HG03196 (cell line): Measurements from ENCODE around the gene RNF8.
A peak's percentile ranks its signal among the peaks of the same experiment; 100 is the strongest.
"Not testable (repeated sequence)": the region's sequence is repeated elsewhere in the genome, so short reads cannot be mapped to it uniquely, and the experiment has no call there.

Experiments
- ATAC-seq: cut with Tn5 transposase; IDR thresholded peaks from one replicate; pipeline ENCODE4 v1.9.1; 2021; ENCODE audit not compliant: unreplicated experiment

The RNF8 gene, protein sequence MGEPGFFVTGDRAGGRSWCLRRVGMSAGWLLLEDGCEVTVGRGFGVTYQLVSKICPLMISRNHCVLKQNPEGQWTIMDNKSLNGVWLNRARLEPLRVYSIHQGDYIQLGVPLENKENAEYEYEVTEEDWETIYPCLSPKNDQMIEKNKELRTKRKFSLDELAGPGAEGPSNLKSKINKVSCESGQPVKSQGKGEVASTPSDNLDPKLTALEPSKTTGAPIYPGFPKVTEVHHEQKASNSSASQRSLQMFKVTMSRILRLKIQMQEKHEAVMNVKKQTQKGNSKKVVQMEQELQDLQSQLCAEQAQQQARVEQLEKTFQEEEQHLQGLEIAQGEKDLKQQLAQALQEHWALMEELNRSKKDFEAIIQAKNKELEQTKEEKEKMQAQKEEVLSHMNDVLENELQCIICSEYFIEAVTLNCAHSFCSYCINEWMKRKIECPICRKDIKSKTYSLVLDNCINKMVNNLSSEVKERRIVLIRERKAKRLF

DNA sequence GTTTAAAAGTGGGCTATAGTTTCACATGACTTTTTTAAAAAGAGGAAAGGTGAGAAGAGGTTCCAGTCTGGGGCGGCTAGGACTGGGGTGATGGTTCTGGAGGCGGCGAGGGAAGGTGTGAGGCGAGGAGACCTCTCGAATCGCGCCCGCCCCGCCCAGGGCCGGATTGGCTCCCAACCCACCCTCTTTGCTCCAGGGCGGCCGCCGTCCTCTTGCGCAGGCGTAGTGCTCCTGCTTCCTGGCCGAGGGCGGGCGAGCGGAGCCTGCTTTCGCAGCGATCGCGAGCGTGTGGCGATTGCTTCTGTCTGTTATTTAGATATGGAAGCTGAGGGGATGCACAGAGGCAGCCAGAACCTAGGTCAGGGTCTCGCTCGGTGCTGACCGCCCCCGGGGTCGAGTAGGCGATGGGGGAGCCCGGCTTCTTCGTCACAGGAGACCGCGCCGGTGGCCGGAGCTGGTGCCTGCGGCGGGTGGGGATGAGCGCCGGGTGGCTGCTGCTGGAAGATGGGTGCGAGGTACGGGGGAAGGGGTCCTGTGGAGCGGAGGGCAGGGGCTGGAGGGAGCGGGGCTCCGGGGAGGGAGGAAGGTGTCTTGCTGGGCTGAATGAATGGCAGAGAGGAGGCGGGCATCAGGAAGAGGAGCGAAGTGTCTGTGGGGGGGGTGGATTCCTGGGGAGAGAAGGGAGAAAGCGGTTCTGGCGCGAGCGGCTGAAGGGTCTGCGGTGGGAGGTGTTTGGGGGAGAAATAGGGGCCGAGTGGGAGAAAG is at the start of gene RNF8:
RNF8 (plus strand) TSS at position 223 of the 765 bp plus-strand sequence; CDS start at position 405, 182 bp downstream.
- peak; percentile 88 for ATAC-seq

DNA sequence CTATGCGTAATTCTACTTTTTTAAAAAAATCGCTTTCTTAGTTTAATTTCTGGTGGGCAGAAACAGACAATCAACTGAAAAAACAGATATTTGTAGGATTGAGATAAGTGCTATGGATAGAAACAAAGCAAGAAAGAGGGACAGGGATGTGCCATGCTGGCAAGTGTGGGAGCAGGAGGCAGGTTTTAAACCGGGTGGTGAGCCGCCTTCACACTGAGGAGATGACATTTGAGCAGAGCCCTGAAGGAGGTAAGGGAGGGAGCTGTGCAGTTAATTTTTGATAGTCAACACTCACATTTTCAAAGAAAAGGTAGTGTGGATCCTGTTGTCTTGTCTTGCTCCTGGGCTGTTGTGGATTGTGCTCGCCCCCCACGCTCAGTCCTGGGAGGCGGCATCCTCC is 49.0 kb upstream of the RNF8 start:
- no peak for ATAC-seq

DNA sequence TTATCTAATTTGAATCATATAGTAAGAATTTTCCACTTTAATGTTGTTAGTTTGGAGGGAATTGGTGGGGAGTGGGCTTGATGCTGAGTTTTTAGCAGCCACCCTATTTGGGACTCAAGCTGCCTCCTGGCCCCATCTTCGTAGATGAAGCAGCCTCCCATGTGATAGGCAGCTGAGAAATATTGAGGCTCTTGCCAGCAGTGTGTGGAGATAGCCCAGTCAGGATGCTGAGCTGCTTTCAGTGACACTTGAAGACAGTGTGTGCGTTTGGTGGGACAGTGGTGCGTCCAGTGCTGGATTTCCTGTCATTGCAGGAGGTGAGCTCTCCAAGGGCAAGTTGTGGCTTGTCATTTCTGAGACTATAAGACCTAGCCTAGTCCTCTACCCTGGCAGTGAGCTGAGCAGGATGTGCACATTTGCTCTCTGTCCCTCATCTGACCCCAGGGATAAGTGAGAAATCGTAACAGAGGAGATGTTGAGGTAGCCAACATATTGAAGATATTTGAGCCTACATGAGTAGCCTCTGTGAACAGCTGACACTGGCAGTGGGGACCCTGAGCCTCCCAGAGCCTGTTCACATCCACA is 47.9 kb upstream of the RNF8 start:
- no peak for ATAC-seq

DNA sequence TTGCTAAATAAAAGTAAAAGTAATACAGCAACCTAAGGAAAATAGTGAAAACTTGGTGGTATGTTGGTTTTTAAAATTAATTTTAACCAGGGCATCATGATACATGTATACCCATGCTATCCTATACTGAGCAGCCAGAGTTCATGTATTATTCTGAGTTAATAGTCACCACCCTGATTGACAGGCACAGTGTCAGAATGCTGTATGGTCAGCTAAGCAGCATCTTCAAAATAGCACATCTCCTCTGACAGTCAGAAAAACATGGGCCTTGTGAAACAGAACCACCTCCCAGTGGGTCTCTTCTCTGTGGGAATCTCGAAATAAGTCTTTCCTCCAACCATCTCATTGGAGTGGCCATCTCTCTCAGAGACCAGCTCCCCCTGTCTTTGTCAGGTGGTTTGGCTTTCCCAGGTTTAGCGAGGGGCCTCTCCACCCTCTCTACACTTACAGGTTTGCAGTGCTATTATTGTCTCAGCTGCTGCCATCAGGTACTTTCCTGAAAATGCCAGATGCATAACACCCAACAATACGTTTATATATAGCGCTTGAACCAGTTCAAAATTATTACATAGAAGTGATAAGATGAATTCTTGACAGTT is 47.1 kb upstream of the RNF8 start:
- no peak for ATAC-seq

DNA sequence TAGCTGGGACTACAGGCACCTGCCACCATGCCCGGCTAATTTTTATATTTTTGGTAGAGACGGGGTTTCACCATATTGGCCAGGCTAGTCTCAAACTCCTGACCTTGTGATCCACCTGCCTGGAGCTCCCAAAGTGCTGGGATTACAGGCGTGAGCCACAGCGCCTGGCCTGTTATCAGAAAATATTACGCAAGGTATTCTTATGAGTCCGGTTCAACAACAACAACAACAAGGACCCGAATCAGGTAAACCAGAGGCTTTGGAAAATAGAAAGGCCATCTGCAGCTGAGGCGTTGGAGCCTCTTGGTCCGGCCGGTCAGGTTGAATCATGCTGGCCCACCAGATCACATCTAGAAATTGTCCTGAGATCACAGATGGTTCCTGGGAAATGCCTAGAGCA is 46.3 kb upstream of the RNF8 start:
- ATAC-seq, result not testable (repeated sequence)

DNA sequence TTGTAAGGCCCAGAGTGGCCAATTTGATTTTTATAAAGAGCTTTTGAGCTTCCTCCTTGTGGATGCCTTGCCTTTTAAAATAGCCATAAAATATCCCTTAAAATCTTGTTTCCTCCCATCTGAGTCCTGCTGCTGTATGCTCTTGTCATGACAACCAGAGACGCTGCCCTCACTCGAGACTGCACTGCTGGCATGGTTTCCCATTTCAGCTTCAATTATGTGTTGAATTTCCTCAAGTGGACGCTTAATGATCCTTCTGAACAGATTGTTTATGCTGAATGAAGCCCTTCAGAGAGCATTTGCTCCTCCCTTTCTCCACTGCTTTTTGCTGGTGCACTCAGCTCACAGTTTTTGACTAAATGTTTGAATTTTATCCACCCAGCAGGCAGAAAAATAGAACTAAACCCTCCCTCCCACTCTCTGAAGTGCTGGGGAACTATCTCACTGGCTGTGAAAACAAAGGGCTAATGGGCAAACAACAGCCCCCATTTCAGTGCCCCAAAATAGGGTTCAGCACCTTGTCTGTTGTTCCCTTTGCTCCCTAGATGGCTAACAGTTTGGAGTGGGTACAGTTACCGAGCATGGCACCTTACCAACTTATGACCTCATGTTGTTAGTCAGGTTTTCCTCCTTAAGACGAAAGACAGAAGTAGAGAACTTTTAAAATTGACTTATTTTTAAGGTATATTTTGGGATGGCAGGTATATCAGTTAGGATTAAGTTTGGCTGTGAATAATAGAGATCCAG is 45.5 kb upstream of the RNF8 start:
- no peak for ATAC-seq

DNA sequence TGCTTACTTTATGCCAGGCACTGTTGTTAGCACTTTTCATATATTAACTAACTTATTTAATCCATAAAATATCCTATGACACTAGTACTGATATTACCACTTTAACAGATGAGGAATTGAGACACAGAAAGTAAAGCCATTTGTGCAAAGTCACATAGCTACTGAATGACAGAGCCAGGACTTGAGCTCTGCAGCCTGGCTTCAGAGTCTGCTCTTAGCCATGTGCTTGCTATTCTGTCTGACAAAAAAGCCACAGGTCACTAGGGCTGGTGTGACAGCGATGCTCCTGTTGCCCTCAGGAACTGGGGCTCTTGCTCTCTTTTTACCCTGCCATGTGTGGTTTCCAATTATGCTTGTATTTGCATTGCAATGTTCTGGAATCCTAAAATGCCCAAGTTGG is 44.7 kb upstream of the RNF8 start:
- no peak for ATAC-seq

DNA sequence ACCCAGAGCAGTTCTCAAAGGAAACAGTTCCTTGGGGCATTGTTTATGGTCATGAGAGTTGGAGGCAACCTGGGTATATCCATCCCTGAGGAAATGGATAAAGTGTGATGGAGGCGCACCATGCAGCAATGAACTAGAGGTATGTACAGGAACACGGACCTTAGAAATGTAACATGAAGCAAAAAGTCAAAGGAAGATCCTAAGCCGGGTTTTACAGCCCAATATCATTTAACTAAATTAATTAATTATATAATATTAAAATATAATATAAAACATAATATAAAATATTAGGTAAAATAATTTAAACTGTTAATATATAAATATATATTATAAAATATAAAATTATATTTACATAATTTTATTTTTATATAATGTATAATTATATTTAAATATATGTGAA is 44.1 kb upstream of the RNF8 start:
- no peak for ATAC-seq

DNA sequence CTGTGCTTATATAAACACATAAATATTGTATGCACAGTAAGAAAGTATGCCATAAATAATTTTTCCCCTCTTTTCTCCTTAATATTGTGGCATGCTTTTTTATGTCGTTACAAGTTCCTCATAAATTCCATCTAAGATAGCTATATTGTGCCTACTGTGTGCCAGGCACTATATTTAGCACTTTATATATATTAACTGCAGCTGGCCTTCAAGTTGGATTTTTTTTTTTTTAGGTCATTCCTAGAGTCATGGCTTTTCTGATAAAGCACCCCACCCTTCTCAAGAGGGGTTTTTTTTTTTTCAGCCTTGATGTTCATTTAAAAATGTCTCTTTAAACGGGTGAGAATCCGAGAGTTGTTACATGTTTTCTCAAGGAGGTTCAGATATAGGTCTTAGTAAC is 42.8 kb upstream of the RNF8 start:
- ATAC-seq, result no peak

DNA sequence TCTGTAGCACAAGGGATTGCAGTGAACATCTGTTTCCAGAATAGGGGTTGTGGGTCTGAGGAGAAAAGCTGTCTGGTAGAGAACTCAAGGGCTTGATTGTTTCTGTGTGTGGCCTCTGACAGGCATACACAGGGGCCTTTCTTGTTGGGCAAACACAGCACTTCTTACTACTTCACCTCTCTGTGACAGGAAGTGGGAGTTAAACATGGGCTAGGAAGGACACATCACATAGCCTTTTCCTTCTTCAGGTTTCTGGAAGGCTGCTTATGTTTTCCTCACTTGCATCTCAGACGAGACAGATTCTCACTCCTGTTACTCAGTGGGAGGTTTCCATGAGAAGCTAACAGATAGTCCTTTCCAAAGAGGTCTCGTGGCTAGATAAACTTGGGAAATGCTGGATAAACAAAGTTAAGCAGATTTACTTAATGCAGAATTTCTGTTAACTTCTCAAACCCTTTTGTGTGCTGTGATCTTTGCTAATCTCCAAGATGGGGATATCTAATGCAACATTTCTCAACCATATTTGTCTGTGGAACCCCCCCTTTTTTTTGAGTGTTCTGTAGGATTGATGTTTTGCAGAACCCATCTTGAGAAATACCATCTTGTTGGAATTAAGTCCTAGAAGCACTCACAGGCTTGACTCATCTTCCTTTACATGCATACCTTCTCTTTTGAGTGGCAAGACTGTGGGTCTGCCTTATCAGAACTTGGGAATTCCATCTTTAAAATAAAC is 41.9 kb upstream of the RNF8 start:
- ATAC-seq, result no peak

DNA sequence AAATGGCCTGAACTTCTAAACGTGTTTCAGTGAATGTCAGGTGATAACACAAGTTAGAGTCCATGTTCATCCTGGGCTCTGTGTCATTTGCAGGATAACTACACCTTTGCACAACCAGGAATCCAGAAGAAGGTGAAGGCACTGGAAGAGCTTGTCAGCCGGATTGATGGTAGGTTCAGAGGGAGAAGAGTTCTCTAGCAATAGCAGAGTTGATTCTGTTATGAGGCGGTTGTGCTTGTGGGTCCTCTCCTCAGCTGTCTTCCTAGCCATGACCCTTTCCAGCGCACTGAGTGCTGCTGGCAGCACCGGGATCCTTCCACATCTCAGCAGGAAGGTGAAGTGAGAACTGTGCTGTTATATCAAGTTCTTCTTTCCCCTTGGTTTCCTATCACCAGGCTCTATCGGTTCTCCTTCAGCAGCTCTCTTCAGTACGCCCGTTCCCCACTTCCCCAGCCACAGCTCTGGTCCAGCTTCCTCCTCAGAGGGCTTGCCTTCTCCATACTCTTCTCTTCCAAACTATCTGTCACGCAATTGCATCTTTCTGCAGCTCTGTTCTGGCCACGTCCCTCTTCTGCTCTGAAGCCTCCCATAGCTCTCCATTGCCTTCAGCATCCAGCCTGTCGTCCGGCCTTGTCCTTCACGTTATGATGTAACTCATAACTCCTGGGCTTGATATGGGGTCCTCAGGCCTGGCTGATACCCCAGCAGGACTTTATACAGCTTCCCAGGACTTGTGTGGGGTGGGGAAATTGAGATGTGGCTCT is 39.9 kb upstream of the RNF8 start:
- no peak for ATAC-seq

DNA sequence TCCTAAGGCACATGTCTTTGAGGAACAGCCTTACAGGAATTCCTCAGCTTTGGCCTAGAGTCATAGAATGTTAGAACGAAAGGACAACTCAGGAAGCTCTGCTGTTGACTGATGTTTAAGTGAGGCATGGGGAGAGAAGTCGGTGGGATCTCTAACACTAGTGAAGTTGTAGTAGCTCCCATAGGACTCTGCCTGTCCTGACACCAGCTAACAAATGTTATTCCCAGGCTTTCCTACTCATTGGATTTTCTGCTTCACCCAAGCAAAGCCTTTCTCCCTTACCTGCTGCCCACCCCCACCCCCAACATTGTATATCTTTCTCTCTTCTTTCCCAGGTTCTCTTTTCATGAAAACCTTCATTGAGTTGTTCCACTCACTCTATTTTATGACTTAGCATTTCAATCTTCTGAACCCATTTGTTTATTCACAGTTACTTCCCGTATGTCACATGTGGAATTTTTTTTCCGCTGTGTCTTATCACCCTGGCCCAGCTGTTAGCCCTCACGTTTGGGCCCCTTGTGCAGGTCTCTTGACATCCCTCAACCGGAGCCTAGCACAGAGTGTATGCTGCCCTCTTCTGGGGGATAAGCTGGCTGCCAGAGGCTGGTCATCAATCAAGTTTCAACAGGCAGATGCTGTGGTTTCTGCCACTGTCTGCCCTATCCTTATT is 39.2 kb upstream of the RNF8 start:
- ATAC-seq, result no peak

DNA sequence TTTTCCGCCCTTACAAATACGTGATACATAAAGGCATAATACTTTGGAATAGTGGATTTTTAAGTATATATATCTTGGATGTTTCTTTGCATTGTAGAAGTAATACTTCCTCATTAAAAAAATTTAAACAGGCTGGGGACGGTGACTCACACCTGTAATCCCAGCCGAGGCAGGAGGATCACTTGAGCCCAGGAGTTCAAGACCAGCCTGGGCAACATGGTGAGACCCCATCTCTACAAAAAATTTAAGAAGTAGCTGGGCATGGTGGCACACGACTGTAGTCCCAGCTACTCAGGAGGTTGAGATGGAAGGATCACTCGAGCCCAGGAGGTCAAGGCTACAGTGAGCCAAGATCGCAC is 38.6 kb upstream of the RNF8 start:
- ATAC-seq, result no peak

DNA sequence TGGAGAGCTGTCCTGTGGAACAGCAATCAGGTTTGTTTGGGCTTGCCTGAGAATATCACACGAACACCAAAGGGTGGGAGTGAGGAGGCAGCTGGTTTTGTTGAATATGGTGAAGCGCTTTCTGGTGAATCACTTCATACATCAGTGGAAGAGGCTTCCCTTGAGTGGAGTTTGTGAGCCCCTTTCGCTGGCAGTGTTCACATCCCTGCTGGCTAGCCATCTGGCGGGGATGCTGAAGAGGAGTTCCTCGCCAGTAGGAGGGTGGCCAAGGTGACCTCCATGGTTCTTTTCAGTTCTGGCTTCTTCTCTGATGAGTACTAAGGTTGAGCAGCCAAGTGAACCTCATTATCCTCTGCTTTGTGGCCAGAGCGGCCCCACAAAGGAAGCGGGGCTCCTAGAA is 37.7 kb upstream of the RNF8 start:
- no peak for ATAC-seq

DNA sequence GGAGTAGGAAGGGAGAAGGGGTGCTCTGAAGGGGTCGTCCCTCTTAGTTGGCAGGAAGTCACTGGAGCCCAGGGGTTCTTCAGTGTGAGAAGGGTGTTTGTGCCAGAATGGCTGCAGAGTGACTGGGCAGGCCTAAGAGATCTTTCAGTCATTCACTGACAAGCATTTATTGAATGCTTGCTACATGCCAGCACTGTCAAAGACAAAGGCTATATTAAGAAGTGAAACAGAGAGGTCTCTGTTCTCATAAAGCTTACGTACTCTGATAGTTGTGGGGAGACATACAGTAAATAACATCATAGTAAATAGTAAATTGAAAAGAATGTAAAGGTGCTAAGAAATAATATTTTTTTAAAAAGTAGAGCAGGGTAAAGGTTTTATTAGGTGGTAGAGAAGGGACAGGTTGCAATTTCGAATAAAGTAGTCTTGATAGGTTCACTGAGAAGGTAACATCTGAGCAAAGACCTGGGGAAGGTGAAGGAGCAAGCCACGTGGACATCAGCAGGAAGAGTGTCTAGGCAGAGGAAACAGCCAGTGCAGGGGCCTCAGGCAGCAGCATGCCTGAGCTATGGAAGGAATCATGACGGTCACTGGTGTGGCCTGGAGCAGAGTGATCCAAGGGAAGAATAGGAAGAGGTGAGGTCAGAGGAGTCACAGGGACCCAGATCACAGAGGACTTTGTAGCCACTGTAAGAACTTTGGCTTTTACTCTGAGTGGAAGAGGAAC is 36.3 kb upstream of the RNF8 start:
- no peak for ATAC-seq

DNA sequence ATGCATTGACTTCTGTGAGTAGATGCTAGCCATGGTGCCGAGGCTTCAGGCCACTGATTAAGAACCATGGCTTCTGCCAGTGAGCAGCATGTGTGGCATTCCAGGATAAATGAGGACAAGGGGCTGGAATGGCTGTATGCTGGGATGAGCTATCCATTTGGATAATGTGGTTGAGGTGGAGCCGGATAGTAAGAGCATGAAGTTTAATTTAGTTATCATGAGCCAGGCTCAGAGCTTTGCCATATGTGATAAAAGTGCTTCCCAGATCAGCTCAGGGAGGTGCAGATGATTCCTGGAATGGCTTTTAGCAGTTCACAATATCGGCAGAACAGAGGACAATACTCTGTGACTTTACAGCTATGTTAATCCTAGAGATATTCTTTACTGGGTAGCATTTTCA is 34.6 kb upstream of the RNF8 start:
- ATAC-seq, result no peak

DNA sequence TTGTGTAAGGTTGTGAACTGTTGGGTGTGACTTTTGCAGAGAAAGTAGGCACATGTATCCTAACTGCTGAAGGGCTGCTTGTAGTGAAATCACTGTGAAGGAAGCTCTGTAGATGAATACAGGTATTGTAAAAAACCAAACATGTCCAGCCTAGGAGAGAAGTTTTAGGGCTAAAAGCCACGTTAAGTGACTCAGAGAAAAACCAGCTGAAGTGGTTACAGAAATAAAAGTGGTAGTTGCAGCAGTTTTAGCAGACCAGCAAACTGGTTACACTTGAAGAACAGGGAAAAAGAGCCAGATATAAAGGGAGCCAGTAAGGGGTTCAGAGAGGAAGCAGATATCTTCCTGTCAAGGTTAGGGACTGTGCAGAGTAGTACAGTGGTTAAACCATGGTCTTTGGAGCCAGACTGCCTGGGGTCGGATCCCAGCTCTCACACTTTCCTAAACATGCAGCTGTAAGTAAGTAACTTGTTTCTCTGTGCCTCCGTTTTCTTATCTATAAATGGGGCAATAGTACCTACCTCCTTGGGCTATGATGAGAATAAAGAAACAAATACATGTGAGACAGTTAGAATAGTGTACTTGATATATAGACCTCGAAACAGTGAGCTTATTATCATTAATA is 33.8 kb upstream of the RNF8 start:
- ATAC-seq, result no peak

DNA sequence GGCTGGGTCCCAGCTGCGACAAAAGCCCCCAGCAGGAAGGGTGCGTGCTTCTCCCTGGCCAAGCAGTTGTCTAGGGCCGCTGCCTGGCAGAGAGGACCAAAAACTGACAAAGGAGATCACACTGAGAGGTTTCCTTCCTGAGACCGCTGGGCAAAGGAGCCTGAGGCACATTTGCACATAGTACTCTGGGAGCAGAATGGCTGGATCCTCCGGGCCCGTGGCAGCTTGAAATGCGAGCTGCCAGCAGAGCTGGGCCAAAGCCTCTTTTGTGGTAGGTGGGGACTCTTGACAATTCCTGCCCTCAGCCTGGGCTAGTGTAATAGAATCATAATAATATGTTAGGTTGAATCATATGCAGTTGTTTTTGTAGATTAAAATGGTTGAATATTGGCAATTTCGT is 33.1 kb upstream of the RNF8 start:
- no peak for ATAC-seq
